Adrenal gland (tissue), 12 donors: ENCODE measurements around the gene ISL1. TPM values are rescaled to one million over a fixed set of nuclear protein-coding genes. Genes with fewer than 3 reads are reported as not detected.

Experiments used
- DNase-seq, 7 donors: peaks; one replicate each; pipeline ENCODE4 v3.0.0-alpha.2; 2019 to 2020
- H3K27ac ChIP-seq, 5 donors: fragments of 200-600 bp; sonication (generic) in 4 of 5; 1 replicate in 3 of 5; 2 replicates in 2 of 5; pipeline versions ENCODE4 v1.5.1 to v1.8.0; 2016 to 2020; ENCODE audit warnings: mild to moderate bottlenecking in 1 of 5
- H3K27me3 ChIP-seq: fragments of 200-600 bp; 2 replicates; pipeline ENCODE4 v1.8.0; 2021
- H3K36me3 ChIP-seq, 2 donors: fragments of 200-600 bp; replicated peaks in 1 of 2; 1 replicate in 1 of 2; 2 replicates in 1 of 2; pipeline versions ENCODE4 v1.5.1 to v1.8.0; 2018 to 2022
- H3K4me1 ChIP-seq, 2 donors: fragments of 200-600 bp; replicated peaks in 1 of 2; 1 replicate in 1 of 2; 2 replicates in 1 of 2; pipeline versions ENCODE4 v1.5.1 to v1.8.0; 2018 to 2021
- H3K4me3 ChIP-seq, 4 donors: fragments of 200-600 bp; sonication (generic) in 3 of 4; one replicate each; pipeline ENCODE4 v1.5.1; 2016 to 2018
- H3K9me3 ChIP-seq, 3 donors: fragments of 200-600 bp; sonication (generic) in 1 of 3; replicated peaks in 1 of 3; 1 replicate in 2 of 3; 2 replicates in 1 of 3; pipeline versions ENCODE4 v1.5.1 to v1.8.0; 2016 to 2021
- POLR2A ChIP-seq, 2 donors: fragments of 450-650 bp; IDR thresholded peaks; one replicate each; pipeline ENCODE4 v1.6.1; 2017; ENCODE audit warnings: antibody characterized with exemption in 2 of 2, mild to moderate bottlenecking in 2 of 2, moderate library complexity in 1 of 2
- WGBS, 4 donors: extraction: QIAGEN DNeasy Blood & Tissue Kit in 2 of 4; methylation state at CpG; one replicate each; pipeline versions ENCODE4 v1.1.5 to v1.1.7; 2013 to 2017; 5-methylcytosine and 5-hydroxymethylcytosine counted together
- intact Hi-C, 2 donors: fragments of 100-400 bp; cut with DNase I; formaldehyde crosslinking; loops; one replicate each; pipeline versions ENCODE4 v1.14.1 to v1.15.0; 2022 to 2023
- polyA plus RNA-seq, 3 donors: library from polyadenylated mRNA; stranded (reverse); fragments of 200-250 nt in 2 of 3; fragments of 350-450 nt in 1 of 3; fragmentation: Illumina TruSeq in 1 of 3; extraction: RNeasy Lipid Tissue Mini Kit (QIAGEN cat#74804) in 1 of 3; gene quantifications; one replicate each; pipeline ENCODE4 v1.2.3, GENCODE V29; 2013 to 2014
- total RNA-seq, 9 donors: library from RNA; depleted of rRNA in 4 of 9; stranded (reverse); fragments of >200 nt in 4 of 9; fragments of 120-200 nt in 1 of 9; fragmentation: NEBNext Ultra II Directional in 1 of 9; extraction: Animal tissue kit (Norgen Biotek cat#: 25700) in 1 of 9; gene quantifications; one replicate each; pipeline versions ENCODE4 v1.1.0 to v1.2.4, GENCODE V29; 2013 to 2023
- TF ChIP-seq, protein P1 (sequence below), 6 experiments: fragments of 450-650 bp in 4 of 6; fragments of 200-600 bp in 2 of 6; sonication (generic) in 1 of 6; IDR thresholded peaks; 1 replicate in 5 of 6; 2 replicates in 1 of 6; pipeline versions ENCODE4 v1.5.1 to v1.8.0; 2016 to 2021; ENCODE audit warnings: antibody characterized with exemption in 6 of 6, mild to moderate bottlenecking in 2 of 6, moderate library complexity in 1 of 6
- donor health status: healthy with polysubstance abuse.
- donor health status: Bipolar disorder and iron deficiency.
- donor health status: DM: yes; HTN: yes; CAD: no.
- donor health status: DM: no; HTN: no; CAD: no.
- donor health status: DM: no; HTN: no; CAD: no.
- donor health status: DM: yes; HTN: yes; CAD: no.

The ISL1 gene
- total and polyA plus RNA-seq, 12 donors, result 0.13 to 10.0 (median 0.69) TPM; not detected in 4

GRCh38 chr5:51384281-51384840, 1.1 kb downstream of the ISL1 start:
- Histone ChIP-seq H3K9me3 (no peaks in the 10 kb centered on the region), H3K36me3 (no peaks in the 10 kb centered on the region), H3K4me1 (peaks cover 2 to 3% of the 10 kb centered on the region in 2 donors), H3K4me3 (no peak overlapping the region), H3K27ac (no peak overlapping the region), H3K27me3 (peaks cover 77% of the 10 kb centered on the region)
- intact Hi-C loops, result no loop called here
- 8 to 21% (median 12%) methylated on average over 12 of the region's 12 CpGs for WGBS, 4 donors
- TF ChIP-seq, protein P1, sequence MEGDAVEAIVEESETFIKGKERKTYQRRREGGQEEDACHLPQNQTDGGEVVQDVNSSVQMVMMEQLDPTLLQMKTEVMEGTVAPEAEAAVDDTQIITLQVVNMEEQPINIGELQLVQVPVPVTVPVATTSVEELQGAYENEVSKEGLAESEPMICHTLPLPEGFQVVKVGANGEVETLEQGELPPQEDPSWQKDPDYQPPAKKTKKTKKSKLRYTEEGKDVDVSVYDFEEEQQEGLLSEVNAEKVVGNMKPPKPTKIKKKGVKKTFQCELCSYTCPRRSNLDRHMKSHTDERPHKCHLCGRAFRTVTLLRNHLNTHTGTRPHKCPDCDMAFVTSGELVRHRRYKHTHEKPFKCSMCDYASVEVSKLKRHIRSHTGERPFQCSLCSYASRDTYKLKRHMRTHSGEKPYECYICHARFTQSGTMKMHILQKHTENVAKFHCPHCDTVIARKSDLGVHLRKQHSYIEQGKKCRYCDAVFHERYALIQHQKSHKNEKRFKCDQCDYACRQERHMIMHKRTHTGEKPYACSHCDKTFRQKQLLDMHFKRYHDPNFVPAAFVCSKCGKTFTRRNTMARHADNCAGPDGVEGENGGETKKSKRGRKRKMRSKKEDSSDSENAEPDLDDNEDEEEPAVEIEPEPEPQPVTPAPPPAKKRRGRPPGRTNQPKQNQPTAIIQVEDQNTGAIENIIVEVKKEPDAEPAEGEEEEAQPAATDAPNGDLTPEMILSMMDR (IDR thresholded peaks at IDR 0.05), result no peak
- TF ChIP-seq POLR2A (IDR thresholded peaks at IDR 0.05), result no peak
- no peak for DNase-seq

- H3K36me3 ChIP-seq, result no peaks in the 10 kb centered on the region
- no peaks in the 10 kb centered on the region for H3K9me3 ChIP-seq
- TF ChIP-seq POLR2A (IDR thresholded peaks at IDR 0.05), result no peak
- TF ChIP-seq, protein P1 (IDR thresholded peaks at IDR 0.05), result no peak
- H3K27ac ChIP-seq, result no peak overlapping the region
- H3K4me1 ChIP-seq, result peaks cover 3 to 4% of the 10 kb centered on the region in 2 donors
- WGBS, 4 donors, result 10 to 22% (median 14%) methylated on average over 5 of the region's 5 CpGs
- intact Hi-C loops, result no loop called here
- peaks cover 77% of the 10 kb centered on the region for H3K27me3 ChIP-seq
- no peak for DNase-seq
- H3K4me3 ChIP-seq, result no peak overlapping the region
Observed at GRCh38 chr5:51385216-51385615, 2.0 kb downstream of the ISL1 start.

DNA sequence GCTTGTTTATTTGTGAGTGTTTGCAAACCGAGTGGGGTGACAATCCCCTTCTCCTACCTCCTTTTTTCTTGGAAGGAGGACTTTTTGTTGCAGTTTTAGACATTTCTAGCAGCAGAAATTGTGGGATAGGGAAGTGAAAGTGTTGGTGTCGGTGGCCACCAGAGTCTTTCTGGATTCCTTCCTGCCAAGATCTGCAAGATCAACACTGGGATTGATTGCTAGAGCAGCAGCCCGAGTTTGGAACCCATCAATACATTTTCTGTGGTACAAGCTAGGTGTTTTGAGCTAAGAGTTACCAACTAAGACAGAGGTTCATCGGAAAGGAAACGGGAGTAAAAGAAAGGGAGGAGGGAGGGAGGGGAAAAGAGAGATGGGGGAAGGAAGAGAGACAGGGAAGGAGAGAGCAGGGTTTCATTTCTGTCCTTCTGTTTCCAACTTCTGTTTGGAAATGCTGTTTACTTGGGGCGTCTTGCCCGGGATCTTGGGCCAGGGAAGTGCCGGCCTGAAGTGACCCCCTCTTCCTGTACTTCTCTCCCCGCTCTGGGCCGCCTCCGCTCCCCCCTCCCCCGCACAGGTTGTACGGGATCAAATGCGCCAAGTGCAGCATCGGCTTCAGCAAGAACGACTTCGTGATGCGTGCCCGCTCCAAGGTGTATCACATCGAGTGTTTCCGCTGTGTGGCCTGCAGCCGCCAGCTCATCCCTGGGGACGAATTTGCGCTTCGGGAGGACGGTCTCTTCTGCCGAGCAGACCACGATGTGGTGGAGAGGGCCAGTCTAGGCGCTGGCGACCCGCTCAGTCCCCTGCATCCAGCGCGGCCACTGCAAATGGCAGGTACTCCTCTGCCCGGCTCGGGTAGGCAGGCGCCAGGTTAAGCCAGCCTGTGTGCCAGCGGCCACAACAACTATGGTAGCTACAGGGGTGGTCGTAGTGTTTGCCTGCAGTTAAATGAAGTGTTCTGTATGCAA, 4.0 kb downstream of the ISL1 start:
- 3 to 9% (median 7%) methylated on average over 12 to 38 of the region's 38 CpGs for WGBS, 4 donors
- peak in 1 of 7 donors; percentile 71 for DNase-seq
- intact Hi-C loops, result no loop called here
- Histone ChIP-seq H3K9me3 (no peaks in the 10 kb centered on the region), H3K4me1 (peaks cover 0 to 4% of the 10 kb centered on the region in 2 donors), H3K4me3 (no peak overlapping the region), H3K27me3 (peaks cover 70% of the 10 kb centered on the region), H3K36me3 (no peaks in the 10 kb centered on the region), H3K27ac (peak overlapping the region in 1 of 5 donors; percentile 31)
- TF ChIP-seq POLR2A (IDR thresholded peaks at IDR 0.05), result no peak
- TF ChIP-seq, protein P1 (IDR thresholded peaks at IDR 0.05), result no peak

GRCh38 chr5:51387884-51388275, 4.6 kb downstream of the ISL1 start:
- intact Hi-C loops, result no loop called here
- no peaks in the 10 kb centered on the region for H3K36me3 ChIP-seq
- 13 to 24% (median 20%) methylated on average over 10 of the region's 10 CpGs for WGBS, 4 donors
- H3K4me3 ChIP-seq, result no peak overlapping the region
- no peak overlapping the region for H3K27ac ChIP-seq
- H3K4me1 ChIP-seq, result peaks cover 0 to 4% of the 10 kb centered on the region in 2 donors
- DNase-seq, result peak in 1 of 7 donors; percentile 62
- TF ChIP-seq, protein P1 (IDR thresholded peaks at IDR 0.05), result no peak
- TF ChIP-seq POLR2A (IDR thresholded peaks at IDR 0.05), result no peak
- peaks cover 67% of the 10 kb centered on the region for H3K27me3 ChIP-seq
- H3K9me3 ChIP-seq, result no peaks in the 10 kb centered on the region
